H9 (cell line): ENCODE data around the gene CAMLG. TPM values are rescaled to one million over a fixed set of nuclear protein-coding genes. Genes with fewer than 3 reads are reported as not detected.

ENCODE experiments used
- DNase-seq: peaks from one replicate; pipeline ENCODE4 v3.0.0-alpha.2; 2017
- H2AFZ ChIP-seq: one replicate; pipeline ENCODE4 v1.6.1; 2013; ENCODE audit warnings: mild to moderate bottlenecking, low read length, control low read depth, moderate library complexity
- H2AK5ac ChIP-seq: 2 replicates; pipeline ENCODE4 v1.6.1; 2013; ENCODE audit warnings: low read length, control low read depth, mixed read lengths; ENCODE audit not compliant: insufficient read length
- H2BK120ac ChIP-seq: one replicate; pipeline ENCODE4 v1.6.1; 2013; ENCODE audit warnings: low read depth, mild to moderate bottlenecking, low read length, control low read depth, inconsistent platforms; ENCODE audit not compliant: poor library complexity, severe bottlenecking
- H2BK12ac ChIP-seq: 2 replicates; pipeline ENCODE4 v1.6.1; 2013; ENCODE audit warnings: low read length, control low read depth, mixed read lengths, low read depth; ENCODE audit not compliant: insufficient read length
- H2BK15ac ChIP-seq: 2 replicates; pipeline ENCODE4 v1.6.1; 2013; ENCODE audit warnings: low read depth, low read length, control low read depth
- H2BK20ac ChIP-seq: one replicate; pipeline ENCODE4 v1.6.1; 2013; ENCODE audit warnings: low read depth, mild to moderate bottlenecking, low read length, control low read depth, inconsistent platforms; ENCODE audit not compliant: poor library complexity, severe bottlenecking
- H2BK5ac ChIP-seq: 2 replicates; pipeline ENCODE4 v1.6.1; 2013; ENCODE audit warnings: low read length, control low read depth, mixed read lengths; ENCODE audit not compliant: insufficient read length
- H3K14ac ChIP-seq: 2 replicates; pipeline ENCODE4 v1.6.1; 2013; ENCODE audit warnings: low read length, control low read depth; ENCODE audit not compliant: insufficient read depth
- H3K18ac ChIP-seq: 2 replicates; pipeline ENCODE4 v1.6.1; 2013; ENCODE audit warnings: low read depth, mild to moderate bottlenecking, mixed read lengths, low read length, control low read depth; ENCODE audit not compliant: insufficient read length
- H3K23ac ChIP-seq: 2 replicates; pipeline ENCODE4 v1.6.1; 2013; ENCODE audit warnings: low read length, control low read depth, mixed read lengths, low read depth; ENCODE audit not compliant: insufficient read length
- H3K23me2 ChIP-seq: 2 replicates; pipeline ENCODE4 v1.6.1; 2013; ENCODE audit warnings: low read depth, mild to moderate bottlenecking, mixed read lengths, low read length, control low read depth; ENCODE audit not compliant: insufficient read length, poor library complexity, severe bottlenecking
- H3K27ac ChIP-seq: 2 replicates; pipeline ENCODE4 v1.5.1; 2013; ENCODE audit warnings: low read length, control low read depth, mixed read lengths, low read depth; ENCODE audit not compliant: insufficient read length
- H3K27me3 ChIP-seq: 2 replicates; pipeline ENCODE4 v1.6.1; 2013; ENCODE audit warnings: low read length, control low read depth, inconsistent platforms; ENCODE audit not compliant: insufficient read depth
- H3K4ac ChIP-seq: 2 replicates; pipeline ENCODE4 v1.6.1; 2013; ENCODE audit warnings: low read depth, mild to moderate bottlenecking, control low read depth, inconsistent platforms, low read length, moderate library complexity
- H3K4me1 ChIP-seq: 2 replicates; pipeline ENCODE4 v1.6.1; 2013; ENCODE audit warnings: low read length, control low read depth, inconsistent platforms; ENCODE audit not compliant: insufficient read depth
- H3K4me2 ChIP-seq: 2 replicates; pipeline ENCODE4 v1.6.1; 2013; ENCODE audit warnings: low read length, control low read depth, mixed read lengths; ENCODE audit not compliant: insufficient read length, insufficient read depth
- H3K56ac ChIP-seq: 2 replicates; pipeline ENCODE4 v1.6.1; 2013; ENCODE audit warnings: low read depth, mild to moderate bottlenecking, mixed read lengths, low read length, control low read depth; ENCODE audit not compliant: insufficient read length
- H3K79me1 ChIP-seq: 2 replicates; pipeline ENCODE4 v1.6.1; 2013; ENCODE audit warnings: low read depth, mild to moderate bottlenecking, moderate library complexity, low read length, control low read depth, inconsistent platforms; ENCODE audit not compliant: insufficient read depth, poor library complexity, severe bottlenecking
- H3K79me2 ChIP-seq: 2 replicates; pipeline ENCODE4 v1.6.1; 2013; ENCODE audit warnings: low read length, control low read depth, inconsistent platforms; ENCODE audit not compliant: insufficient read depth
- H3K9ac ChIP-seq: 2 replicates; pipeline ENCODE4 v1.6.1; 2013; ENCODE audit warnings: low read length, control low read depth, mixed read lengths; ENCODE audit not compliant: insufficient read length; ENCODE audit errors: extremely low read depth
- H3K9me3 ChIP-seq: one replicate; pipeline ENCODE4 v1.6.1; 2013; ENCODE audit warnings: low read depth, low read length, inconsistent platforms; ENCODE audit not compliant: control insufficient read depth
- H3T11ph ChIP-seq: one replicate; pipeline ENCODE4 v1.6.1; 2013; ENCODE audit warnings: mild to moderate bottlenecking, low read length, control low read depth, inconsistent platforms
- H4K20me1 ChIP-seq: one replicate; pipeline ENCODE4 v1.6.1; 2013; ENCODE audit not compliant: control insufficient read depth, insufficient read length, insufficient read depth
- H4K5ac ChIP-seq: 2 replicates; pipeline ENCODE4 v1.6.1; 2013; ENCODE audit warnings: low read depth, mild to moderate bottlenecking, mixed read lengths, low read length, control low read depth; ENCODE audit not compliant: insufficient read length
- H4K8ac ChIP-seq: replicated peaks from 2 replicates; pipeline ENCODE4 v1.6.1; 2013; ENCODE audit warnings: low read length, control low read depth, mixed read lengths, low read depth; ENCODE audit not compliant: insufficient read length
- H4K91ac ChIP-seq: 2 replicates; pipeline ENCODE4 v1.6.1; 2013; ENCODE audit warnings: low read depth, mild to moderate bottlenecking, moderate library complexity, mixed read lengths, low read length, control low read depth; ENCODE audit not compliant: insufficient read length
- H3K27ac Mint-ChIP-seq, 3 experiments: 2 replicates in 2 of 3; 3 replicates in 1 of 3; pipeline ENCODE4 v1.8.0; 2020 to 2021; ENCODE audit warnings: mixed read lengths in 3 of 3, mild to moderate bottlenecking in 1 of 3, moderate library complexity in 1 of 3
- H3K27me3 Mint-ChIP-seq: 2 replicates; pipeline ENCODE4 v1.8.0; 2021; ENCODE audit warnings: low read depth, mild to moderate bottlenecking, moderate library complexity, mixed read lengths
- H3K36me3 Mint-ChIP-seq, 3 experiments: 2 replicates in 2 of 3; 3 replicates in 1 of 3; pipeline ENCODE4 v1.8.0; 2020 to 2021; ENCODE audit warnings: low read depth in 3 of 3, mixed read lengths in 3 of 3; ENCODE audit not compliant: insufficient read depth in 1 of 3
- H3K4me1 Mint-ChIP-seq, 2 experiments: 2 replicates each; pipeline ENCODE4 v1.8.0; 2020; ENCODE audit warnings: mixed read lengths in 2 of 2
- H3K4me3 Mint-ChIP-seq, 2 experiments: 2 replicates in 1 of 2; 3 replicates in 1 of 2; pipeline ENCODE4 v1.8.0; 2020 to 2021; ENCODE audit warnings: mild to moderate bottlenecking in 2 of 2, mixed read lengths in 2 of 2, moderate library complexity in 1 of 2
- H3K9me3 Mint-ChIP-seq, 2 experiments: 2 replicates in 1 of 2; 3 replicates in 1 of 2; pipeline ENCODE4 v1.8.0; 2020; ENCODE audit warnings: mild to moderate bottlenecking in 2 of 2, mixed read lengths in 2 of 2, moderate library complexity in 1 of 2
- CTCF ChIP-seq: fragments of 200-600 bp; sonication (generic); conservative IDR thresholded peaks from 3 replicates; pipeline ENCODE4 v1.8.0; 2021; ENCODE audit warnings: antibody characterized with exemption, mild to moderate bottlenecking
- WGBS: extraction: QIAGEN DNeasy Blood & Tissue Kit; methylation state at CpG from one replicate; pipeline ENCODE4 v1.1.7; 2013; ENCODE audit warnings: missing lambda C conversion rate, low lambda C conversion rate, mixed read lengths; ENCODE audit not compliant: insufficient read length; ENCODE audit errors: extremely low coverage; 5-methylcytosine and 5-hydroxymethylcytosine counted together
- total RNA-seq: library from RNA; stranded (reverse); gene quantifications from 2 replicates; pipeline ENCODE4 v1.2.1, GENCODE V29; 2021

The CAMLG gene
- total RNA-seq, 1 experiment from 2014 or later, result 33.1 TPM

GRCh38 chr5:134798468-134798867, 60.1 kb downstream of the CAMLG start:
- H3K27ac ChIP-seq, result no peak overlapping the region
- no peak overlapping the region for H4K8ac ChIP-seq
- no peaks in the 10 kb centered on the region for H3K4me1 ChIP-seq
- H3K14ac ChIP-seq, result no peak overlapping the region
- no peak overlapping the region for H3K4ac ChIP-seq
- no peaks in the 10 kb centered on the region for H3K9me3 ChIP-seq
- no peak overlapping the region for H4K91ac ChIP-seq
- WGBS, result no CpG with 5 or more reads among the region's 5 CpGs
- no peak overlapping the region for H2BK15ac ChIP-seq
- no peak overlapping the region for H3K18ac ChIP-seq
- no peak for TF ChIP-seq CTCF
- no peak overlapping the region for H3K27ac Mint-ChIP-seq
- H3K4me1 Mint-ChIP-seq, result no peaks in the 10 kb centered on the region
- peaks cover 1% of the 10 kb centered on the region; the same call in 1 of the 2 replicates for H3K79me2 ChIP-seq
- H3K9me3 Mint-ChIP-seq, result no peaks in the 10 kb centered on the region
- H2AFZ ChIP-seq, result no peak overlapping the region
- no peak overlapping the region for H3K23ac ChIP-seq
- H2BK120ac ChIP-seq, result no peak overlapping the region
- DNase-seq, result no peak
- no peak overlapping the region for H2BK20ac ChIP-seq
- no peak overlapping the region for H3T11ph ChIP-seq
- H3K56ac ChIP-seq, result no peak overlapping the region
- no peaks in the 10 kb centered on the region for H3K27me3 Mint-ChIP-seq
- H3K9ac ChIP-seq, result no peak overlapping the region
- no peaks in the 10 kb centered on the region for H3K79me1 ChIP-seq
- no peak overlapping the region for H4K5ac ChIP-seq
- no peak overlapping the region for H3K4me2 ChIP-seq
- no peaks in the 10 kb centered on the region for H4K20me1 ChIP-seq
- no peak overlapping the region for H2BK5ac ChIP-seq
- H3K27me3 ChIP-seq, result no peaks in the 10 kb centered on the region
- H3K36me3 Mint-ChIP-seq, result peaks cover 36 to 78% (median 72%) of the 10 kb centered on the region in 3 experiments; a peak in 6 of 7 replicates
- H3K4me3 Mint-ChIP-seq, result no peak overlapping the region
- no peak overlapping the region for H2BK12ac ChIP-seq
- no peak overlapping the region for H2AK5ac ChIP-seq
- no peaks in the 10 kb centered on the region for H3K23me2 ChIP-seq

Other genes starting within 250 kb of the CAMLG start
- 99.7 and 101 TPM in 2 replicates for gene JADE2, start 212.9 kb upstream of the CAMLG start, total RNA-seq
- 29.2 and 34.3 TPM in 2 replicates for gene SAR1B, start 105.7 kb upstream of the CAMLG start, total RNA-seq
- 30.4 and 31.4 TPM in 2 replicates for gene SEC24A, start 89.8 kb upstream of the CAMLG start, total RNA-seq
- 90.3 and 93.8 TPM in 2 replicates for gene DDX46, start 20.2 kb downstream of the CAMLG start, total RNA-seq
- gene C5orf24, start 107.4 kb downstream of the CAMLG start, total RNA-seq, result 22.5 and 22.6 TPM in 2 replicates
- 31.3 and 31.7 TPM in 2 replicates for gene TXNDC15, start 135.8 kb downstream of the CAMLG start, total RNA-seq
- 11.0 and 11.9 TPM in 2 replicates for gene PCBD2, start 166.6 kb downstream of the CAMLG start, total RNA-seq
- gene CATSPER3, start 229.4 kb downstream of the CAMLG start, total RNA-seq, result 0.31 and 0.50 TPM in 2 replicates